NCI-H345 (cell line): ENCODE results near the gene DPP7.

Source experiments
- DNase-seq: peaks from one replicate; lab custom pipeline; 2025; lab: John Stamatoyannopoulos, UW

Gene DPP7

GRCh38 chr9:137114613-137115393 lies at the start of gene DPP7:
Gene DPP7, minus strand, starts transcription at chr9:137114733. Its CDS starts 20 bp downstream, at chr9:137114713.
- peak; percentile 49 for DNase-seq

- no peak for DNase-seq
Measured at GRCh38 chr9:137163805-137164204, 49.3 kb upstream of the DPP7 start.

GRCh38 chr9:137163365-137163715 lies 48.8 kb upstream of the DPP7 start:
- no peak for DNase-seq

DNA sequence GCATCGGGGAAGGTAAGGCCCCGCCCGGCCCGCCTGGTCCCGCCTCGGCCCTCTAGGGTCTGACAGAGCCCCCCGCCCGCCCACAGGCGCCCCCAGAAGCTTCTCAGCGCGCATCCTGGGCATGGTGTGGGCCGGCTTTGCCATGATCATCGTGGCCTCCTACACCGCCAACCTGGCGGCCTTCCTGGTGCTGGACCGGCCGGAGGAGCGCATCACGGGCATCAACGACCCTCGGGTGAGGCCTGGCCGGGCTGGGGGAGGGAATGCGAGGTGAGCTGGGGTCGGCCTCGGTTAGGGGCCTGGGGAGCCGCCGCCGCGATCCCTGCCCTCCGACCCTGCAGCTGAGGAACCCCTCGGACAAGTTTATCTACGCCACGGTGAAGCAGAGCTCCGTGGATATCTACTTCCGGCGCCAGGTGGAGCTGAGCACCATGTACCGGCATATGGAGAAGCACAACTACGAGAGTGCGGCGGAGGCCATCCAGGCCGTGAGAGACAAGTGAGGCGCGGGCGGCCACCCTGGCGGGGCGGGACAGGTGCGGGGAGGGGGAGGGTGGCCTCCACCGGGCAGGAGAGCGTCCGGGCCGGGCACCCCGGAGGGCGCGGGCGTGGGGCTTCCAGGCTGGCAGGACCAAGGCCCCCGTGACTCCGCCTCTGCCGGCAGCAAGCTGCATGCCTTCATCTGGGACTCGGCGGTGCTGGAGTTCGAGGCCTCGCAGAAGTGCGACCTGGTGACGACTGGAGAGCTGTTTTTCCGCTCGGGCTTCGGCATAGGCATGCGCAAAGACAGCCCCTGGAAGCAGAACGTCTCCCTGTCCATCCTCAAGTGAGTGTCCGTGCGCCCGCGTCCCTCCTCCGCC lies 48.2 kb upstream of the DPP7 start:
- DNase-seq, result no peak

DNA sequence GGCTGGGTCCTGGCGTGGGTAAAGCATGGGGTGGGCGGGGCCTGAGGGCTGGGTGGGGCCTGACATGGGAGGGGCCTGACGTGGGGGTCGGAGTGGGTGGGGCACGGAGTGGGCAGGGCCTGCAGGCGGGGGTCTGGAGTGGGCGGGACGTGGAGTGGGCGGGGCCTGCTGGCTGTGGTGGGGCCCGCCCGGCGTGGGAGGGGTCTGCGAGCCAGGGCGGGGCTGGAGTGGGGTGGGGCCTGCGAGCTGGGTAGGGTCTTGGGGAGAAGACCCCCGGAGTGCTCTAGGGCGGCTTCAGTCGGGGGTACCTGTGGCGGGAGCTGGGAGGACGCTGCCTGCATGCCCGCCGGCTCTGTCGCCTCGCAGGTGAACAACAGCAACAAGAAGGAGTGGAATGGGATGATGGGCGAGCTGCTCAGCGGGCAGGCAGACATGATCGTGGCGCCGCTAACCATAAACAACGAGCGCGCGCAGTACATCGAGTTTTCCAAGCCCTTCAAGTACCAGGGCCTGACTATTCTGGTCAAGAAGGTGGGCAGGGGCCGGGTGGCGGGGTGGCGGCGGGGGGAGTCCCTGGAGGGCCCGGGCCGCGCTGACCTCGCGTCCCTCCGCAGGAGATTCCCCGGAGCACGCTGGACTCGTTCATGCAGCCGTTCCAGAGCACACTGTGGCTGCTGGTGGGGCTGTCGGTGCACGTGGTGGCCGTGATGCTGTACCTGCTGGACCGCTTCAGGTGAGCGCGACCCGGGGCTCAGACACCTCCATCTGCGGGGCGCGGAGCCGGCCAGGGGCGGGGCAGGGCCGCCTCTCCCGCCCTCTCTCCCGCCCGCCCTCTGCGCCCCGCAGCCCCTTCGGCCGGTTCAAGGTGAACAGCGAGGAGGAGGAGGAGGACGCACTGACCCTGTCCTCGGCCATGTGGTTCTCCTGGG lies 47.3 kb upstream of the DPP7 start:
- DNase-seq, result no peak

DNA sequence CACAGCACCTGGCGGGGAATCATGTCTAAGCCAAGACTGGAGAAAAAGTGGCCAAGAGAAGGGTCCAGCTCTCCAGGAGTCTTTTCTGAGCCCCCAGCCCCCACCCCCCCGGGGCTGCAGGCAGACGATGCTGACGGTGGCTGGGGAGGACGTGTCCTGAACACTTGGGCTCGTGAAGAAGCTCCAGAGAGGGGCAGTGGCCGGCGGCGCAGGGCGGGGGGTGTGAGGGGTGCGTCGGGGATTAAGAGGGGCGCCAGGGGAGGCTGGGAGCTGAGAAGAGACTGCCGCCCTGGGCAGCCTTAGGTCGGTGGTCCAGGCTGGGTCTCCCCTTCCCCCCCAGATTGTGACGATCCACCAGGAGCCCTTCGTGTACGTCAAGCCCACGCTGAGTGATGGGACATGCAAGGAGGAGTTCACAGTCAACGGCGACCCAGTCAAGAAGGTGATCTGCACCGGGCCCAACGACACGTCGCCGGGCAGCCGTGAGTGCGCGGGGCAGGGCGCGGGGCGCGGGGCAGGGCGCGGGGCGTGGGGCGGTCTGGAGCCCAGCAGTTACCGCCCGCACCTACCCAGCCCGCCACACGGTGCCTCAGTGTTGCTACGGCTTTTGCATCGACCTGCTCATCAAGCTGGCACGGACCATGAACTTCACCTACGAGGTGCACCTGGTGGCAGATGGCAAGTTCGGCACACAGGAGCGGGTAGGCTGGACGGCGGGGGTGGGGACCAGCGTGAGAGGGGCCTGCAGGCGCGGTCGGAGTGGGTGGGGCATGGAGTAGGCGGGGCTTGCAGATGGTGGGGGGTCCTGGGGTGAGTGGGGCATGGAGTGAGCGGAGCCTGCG lies 46.4 kb upstream of the DPP7 start:
- peak; percentile 74 for DNase-seq

GRCh38 chr9:137160054-137160425 lies 45.5 kb upstream of the DPP7 start:
- no peak for DNase-seq

- no peak for DNase-seq
Measured at GRCh38 chr9:137159105-137160053, 44.8 kb upstream of the DPP7 start.

DNA sequence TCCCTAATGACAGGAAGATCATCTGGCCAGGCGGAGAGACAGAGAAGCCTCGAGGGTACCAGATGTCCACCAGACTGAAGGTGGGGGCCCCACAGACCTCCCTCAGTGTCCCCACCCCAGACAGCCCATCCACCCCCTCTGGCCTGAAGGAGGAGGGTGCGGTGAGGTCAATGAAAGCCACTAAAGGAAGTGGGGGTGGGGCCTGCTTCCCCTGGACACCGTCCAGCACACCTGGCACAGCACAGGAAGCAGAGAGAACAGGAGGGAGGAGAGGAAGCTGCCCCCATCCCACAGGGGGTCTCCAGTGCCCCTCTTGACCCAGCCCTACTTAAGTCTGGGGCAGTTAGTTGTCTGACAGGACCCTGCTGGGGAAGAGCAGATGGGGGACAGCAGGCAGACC lies 44.1 kb upstream of the DPP7 start:
- DNase-seq, result no peak

DNA sequence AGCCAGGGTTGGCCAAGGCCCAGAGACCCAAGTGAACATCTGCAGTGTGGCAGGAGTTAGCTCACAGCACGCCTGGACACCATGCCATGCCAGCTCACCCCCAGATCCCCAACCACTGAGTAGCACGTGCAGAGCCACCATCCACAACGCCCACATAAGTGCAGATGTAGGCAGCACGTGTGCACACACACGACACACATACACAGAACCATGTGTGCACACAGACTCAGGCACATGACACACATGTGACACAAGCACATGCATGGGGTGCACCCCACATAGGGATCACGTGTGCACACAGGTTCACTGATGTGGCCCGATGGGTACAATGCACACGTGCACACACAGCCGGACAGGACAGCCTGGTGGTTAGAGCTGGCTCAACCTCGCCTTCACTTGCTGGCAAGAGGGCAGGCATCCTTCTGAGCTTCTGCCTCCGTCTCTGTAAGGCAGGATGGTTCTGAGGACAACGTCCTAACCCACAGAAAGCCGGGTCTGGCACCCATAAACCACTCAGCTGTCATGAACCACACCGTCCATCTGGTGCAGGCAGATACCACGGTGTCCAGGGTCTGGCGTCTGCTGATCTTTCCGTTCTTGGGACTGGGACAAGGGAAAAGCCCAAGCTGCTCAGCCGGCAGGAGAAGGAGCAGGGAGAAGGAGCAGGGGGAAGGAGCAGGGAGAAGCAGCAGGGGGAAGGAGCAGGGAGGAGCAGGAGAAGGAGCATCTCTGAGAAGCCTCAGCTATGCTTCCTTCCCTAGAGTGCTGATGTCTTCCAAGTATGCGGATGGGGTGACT lies 43.3 kb upstream of the DPP7 start:
- DNase-seq, result no peak

DNA sequence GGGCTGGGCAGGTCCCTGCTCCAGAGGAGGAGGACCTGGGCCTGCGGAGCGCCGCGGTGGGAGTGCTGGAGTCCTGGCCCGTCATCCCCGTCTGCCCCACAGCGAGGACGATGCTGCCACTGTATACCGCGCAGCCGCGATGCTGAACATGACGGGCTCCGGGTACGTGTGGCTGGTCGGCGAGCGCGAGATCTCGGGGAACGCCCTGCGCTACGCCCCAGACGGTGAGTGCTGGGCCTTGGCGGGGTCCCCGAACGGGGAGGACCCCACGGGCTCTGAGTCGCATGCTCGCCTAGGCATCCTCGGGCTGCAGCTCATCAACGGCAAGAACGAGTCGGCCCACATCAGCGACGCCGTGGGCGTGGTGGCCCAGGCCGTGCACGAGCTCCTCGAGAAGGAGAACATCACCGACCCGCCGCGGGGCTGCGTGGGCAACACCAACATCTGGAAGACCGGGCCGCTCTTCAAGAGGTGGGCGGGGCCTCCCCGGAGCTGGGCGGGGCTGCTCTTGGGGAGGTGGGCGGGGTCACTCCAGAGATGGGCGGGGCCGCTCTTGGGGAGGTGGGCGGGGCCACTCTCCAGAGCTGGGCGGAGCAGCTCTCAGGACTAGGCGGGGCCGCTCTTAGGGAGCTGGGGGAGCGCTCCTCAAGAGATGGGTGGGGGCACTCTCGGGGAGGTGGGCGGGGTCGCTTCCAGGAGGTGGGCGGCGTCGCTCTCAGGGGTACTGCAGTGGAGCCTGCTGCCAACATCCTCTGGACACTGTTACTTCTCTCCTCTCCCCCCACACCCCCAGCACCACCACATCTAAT lies 42.2 kb upstream of the DPP7 start:
- no peak for DNase-seq

DNA sequence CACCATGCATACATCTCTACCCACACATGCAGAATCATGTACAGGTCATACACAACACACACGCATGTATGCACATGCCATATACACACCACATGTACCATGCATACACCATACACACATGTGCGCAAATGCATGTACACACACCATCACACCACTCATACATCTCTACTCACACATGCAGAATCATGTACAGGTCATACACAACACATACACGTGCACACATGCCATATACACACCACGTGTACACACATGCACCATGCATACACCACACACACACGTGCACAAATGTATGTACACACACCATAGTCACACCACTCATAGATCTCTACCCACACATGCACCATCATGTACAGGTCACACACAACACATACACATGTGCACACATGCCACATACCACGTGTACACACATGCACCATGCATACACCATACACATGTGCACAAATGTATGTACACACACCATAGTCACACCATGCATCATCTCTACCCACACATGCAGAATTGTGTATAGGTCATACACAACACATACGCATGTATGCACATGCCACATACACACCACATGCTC lies 38.4 kb upstream of the DPP7 start:
- DNase-seq, result no peak

DNA sequence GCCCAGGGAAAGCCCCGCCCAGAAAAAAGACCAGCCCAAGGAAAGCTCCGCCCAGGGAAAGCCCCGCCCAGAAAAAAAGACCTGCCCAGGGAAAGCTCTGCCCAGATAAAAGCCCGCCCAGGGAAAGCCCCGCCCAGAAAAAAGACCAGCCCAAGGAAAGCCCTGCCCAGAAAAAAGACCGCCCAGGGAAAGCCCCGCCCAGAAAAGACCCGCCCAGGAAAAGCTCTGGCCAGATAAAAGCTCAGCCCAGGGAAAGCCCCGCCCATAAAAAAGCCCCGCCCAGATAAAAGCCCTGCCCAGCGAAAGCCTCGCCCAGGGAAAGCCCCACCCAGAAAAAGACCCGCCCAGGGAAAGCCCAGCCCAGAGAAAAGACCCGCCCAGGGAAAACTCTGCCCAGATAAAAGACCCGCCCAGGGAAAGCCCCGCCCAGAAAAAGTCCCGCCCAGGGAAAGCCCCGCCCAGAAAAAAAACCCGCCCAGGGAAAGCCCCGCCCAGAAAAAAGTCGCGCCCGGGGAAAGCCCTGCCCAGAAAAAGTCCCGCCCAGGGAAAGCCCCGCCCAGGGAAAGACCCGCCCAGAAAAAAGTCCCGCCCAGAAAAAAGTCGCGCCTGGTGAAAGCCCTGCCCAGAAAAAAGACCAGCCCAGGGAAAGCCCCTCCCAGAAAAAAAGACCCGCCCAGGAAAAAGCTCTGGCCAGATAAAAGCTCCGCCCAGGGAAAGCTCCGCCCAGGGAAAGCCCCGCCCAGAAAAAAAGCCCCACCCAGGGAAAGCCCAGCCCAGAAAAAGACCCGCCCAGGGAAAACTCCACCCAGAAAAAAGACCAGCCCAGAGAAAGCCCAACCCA lies 36.3 kb upstream of the DPP7 start:
- DNase-seq, result peak; percentile 75

- no peak for DNase-seq
Measured at GRCh38 chr9:137149942-137150616, 35.5 kb upstream of the DPP7 start.

- DNase-seq, result no peak
Measured at GRCh38 chr9:137149363-137149762, 34.8 kb upstream of the DPP7 start.

GRCh38 chr9:137148661-137149060 lies 34.1 kb upstream of the DPP7 start:
- peak; percentile 18 for DNase-seq

DNA sequence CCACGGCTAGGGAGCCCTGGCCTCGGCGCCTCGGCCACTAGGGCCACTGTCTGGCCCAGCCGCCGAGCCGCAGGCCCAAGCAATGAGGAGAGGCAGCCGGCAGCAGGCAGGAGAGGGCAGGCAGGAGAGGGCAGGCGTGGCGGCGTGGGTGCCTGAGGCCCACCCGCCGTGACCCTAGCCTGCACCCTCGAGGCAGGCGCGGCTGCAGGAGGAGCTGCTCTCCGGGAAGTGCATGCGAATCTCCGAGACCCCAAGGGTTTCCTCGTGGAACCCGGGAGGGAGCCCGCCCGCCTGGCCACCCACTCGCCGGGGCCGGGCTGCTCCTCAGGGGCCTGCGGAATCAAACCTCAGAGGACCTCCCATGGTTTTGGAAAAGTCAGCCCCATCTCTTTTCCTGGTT lies 33.7 kb upstream of the DPP7 start:
- no peak for DNase-seq
